ENCODE results near the gene ASB2.

DNA sequence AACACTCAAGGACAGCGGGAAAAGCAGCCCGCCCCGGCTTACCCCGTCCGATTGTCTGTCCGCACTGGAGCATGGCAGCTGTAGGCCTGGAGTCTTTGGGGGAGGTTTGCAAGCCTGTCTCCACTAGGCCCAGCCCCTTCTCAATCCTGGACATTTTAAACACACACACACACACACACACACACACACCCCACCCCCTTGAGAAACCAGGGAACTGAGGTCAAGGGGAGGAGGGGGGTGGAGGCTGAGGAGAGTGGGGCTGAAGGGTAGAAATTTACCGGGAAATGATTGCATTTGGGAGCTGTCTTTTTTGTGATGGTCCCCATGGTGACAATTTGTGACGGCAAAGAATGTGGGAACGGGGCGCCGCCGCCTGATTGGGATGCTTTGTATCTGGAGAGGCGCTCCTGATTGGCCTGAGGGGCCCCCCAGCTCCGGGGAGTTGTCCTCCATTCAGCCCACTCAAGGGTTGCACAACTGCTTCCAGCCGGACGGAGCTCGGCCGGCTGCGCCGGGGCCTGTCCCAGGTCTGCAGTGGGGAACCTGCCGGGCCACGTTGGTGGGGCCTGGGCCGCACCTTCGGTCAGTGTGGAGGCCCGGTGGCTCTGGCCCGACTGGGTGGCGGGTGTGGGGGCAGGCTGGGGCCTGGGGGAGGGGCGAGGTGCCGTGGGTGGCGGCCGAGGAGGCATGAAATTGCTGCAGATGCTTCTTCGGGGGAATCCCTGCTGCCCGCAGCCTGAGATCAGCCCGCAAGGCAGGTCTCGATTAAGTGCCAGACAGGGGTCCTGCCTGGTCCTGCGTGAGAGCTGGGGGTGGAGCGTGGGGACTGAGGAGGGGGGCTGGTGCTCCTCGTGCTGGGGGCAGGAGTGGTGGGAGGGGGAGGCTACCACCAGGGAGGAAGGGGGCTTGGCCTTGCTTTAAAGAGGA is 49.2 kb downstream of the ASB2 start, which contains the start of gene FAM181A:
- TF ChIP-seq ZNF274 (IDR thresholded peaks at IDR 0.05; ENCODE audit: low read depth, low read length) (no peak), YY1 (IDR thresholded peaks at IDR 0.05; ENCODE audit: insufficient read depth, insufficient read length) (no peak), SUZ12 (IDR thresholded peaks at IDR 0.05; ENCODE audit: extremely low read depth, insufficient read depth, insufficient read length) (no peak)

Measured in NT2/D1 (cell line).